ENCODE results near the gene LARGE1. TPM values are rescaled to one million over a fixed set of nuclear protein-coding genes. Genes with fewer than 3 reads are reported as not detected.

Gene LARGE1
- total RNA-seq, 2 donors from 2014 or later = 80.5 to 101 TPM

GRCh38 chr22:33796494-33796893, 123.8 kb downstream of the LARGE1 start:
- no peaks in the 10 kb centered on the region for H3K9me3 ChIP-seq
- H3K27me3 ChIP-seq = no peaks in the 10 kb centered on the region
- H3K36me3 ChIP-seq = no peaks in the 10 kb centered on the region
- no peak overlapping the region for H3K27ac ChIP-seq
- H3K4me3 ChIP-seq = no peak overlapping the region
- no peak for TF ChIP-seq CTCF (IDR thresholded peaks at IDR 0.05)
- DNase-seq (ENCODE audit: low spot score) = no peak
- H3K4me1 ChIP-seq = peaks cover 0 to 21% of the 10 kb centered on the region in 2 donors

- Histone ChIP-seq H3K27me3 (no peaks in the 10 kb centered on the region), H3K4me1 (peaks cover 0 to 21% of the 10 kb centered on the region in 2 donors), H3K9me3 (peaks cover 0 to 9% of the 10 kb centered on the region in 2 donors), H3K4me3 (no peak overlapping the region), H3K27ac (peak overlapping the region; percentile 32 to 57), H3K36me3 (no peaks in the 10 kb centered on the region)
- no peak for DNase-seq (ENCODE audit: low spot score)
- no peak for TF ChIP-seq CTCF (IDR thresholded peaks at IDR 0.05)
Measured at GRCh38 chr22:33793475-33793874, 126.8 kb downstream of the LARGE1 start.

GRCh38 chr22:33792832-33793231, 127.4 kb downstream of the LARGE1 start:
- Histone ChIP-seq H3K4me1 (peaks cover 0 to 21% of the 10 kb centered on the region in 2 donors), H3K36me3 (no peaks in the 10 kb centered on the region), H3K9me3 (peaks cover 0 to 14% of the 10 kb centered on the region in 2 donors), H3K27ac (peak overlapping the region; percentile 32 to 57), H3K4me3 (no peak overlapping the region), H3K27me3 (no peaks in the 10 kb centered on the region)
- TF ChIP-seq CTCF (IDR thresholded peaks at IDR 0.05) = no peak
- no peak for DNase-seq (ENCODE audit: low spot score)

- TF ChIP-seq CTCF (IDR thresholded peaks at IDR 0.05) = no peak
- Histone ChIP-seq H3K4me1 (peaks cover 0 to 27% of the 10 kb centered on the region in 2 donors), H3K27me3 (no peaks in the 10 kb centered on the region), H3K4me3 (no peak overlapping the region), H3K36me3 (no peaks in the 10 kb centered on the region), H3K9me3 (peaks cover 0 to 14% of the 10 kb centered on the region in 2 donors), H3K27ac (no peak overlapping the region)
- DNase-seq (ENCODE audit: low spot score) = no peak
Measured at GRCh38 chr22:33789690-33790253, 130.5 kb downstream of the LARGE1 start.

GRCh38 chr22:33788927-33789326, 131.3 kb downstream of the LARGE1 start:
- no peak overlapping the region for H3K4me3 ChIP-seq
- H3K9me3 ChIP-seq = peaks cover 0 to 14% of the 10 kb centered on the region in 2 donors
- DNase-seq (ENCODE audit: low spot score) = no peak
- no peaks in the 10 kb centered on the region for H3K27me3 ChIP-seq
- peaks cover 0 to 23% of the 10 kb centered on the region in 2 donors for H3K4me1 ChIP-seq
- no peak overlapping the region for H3K27ac ChIP-seq
- H3K36me3 ChIP-seq = no peaks in the 10 kb centered on the region
- no peak for TF ChIP-seq CTCF (IDR thresholded peaks at IDR 0.05)

Data from right atrium auricular region (tissue), 2 donors.